Head of caudate nucleus (tissue), 42 donors: ENCODE results near the gene MDK.
A peak's percentile ranks its signal among the peaks of the same experiment; 100 is the strongest.
"Not testable (repeated sequence)": the region's sequence is repeated elsewhere in the genome, so short reads cannot be mapped to it uniquely, and the experiment has no call there.

Source experiments
- DNase-seq, 42 donors: peaks; one replicate each; pipeline versions ENCODE4 v3.0.0 to v3.0.0-alpha.2; 2020 to 2021; ENCODE audit warnings: mixed read lengths in 7 of 42
- intact Hi-C: fragments of 100-400 bp; cut with DNase I; formaldehyde crosslinking; loops from one replicate; pipeline ENCODE4 v1.15.0; 2022

MDK gene

GRCh38 chr11:46378811-46379481 is 2.5 kb upstream of the MDK start:
- no peak for DNase-seq
- intact Hi-C loops: no loop called here

GRCh38 chr11:46379482-46380293 is 1.8 kb upstream of the MDK start:
- intact Hi-C loops, DNase-seq: not testable (repeated sequence)

GRCh38 chr11:46380340-46381047 is 975 bp upstream of the MDK start:
- peak in 22 of 42 donors; percentile 30 to 75 (median 50) for DNase-seq
- intact Hi-C loops: no loop called here

- DNase-seq: peak in 4 of 42 donors; percentile 28 to 56 (median 49)
- intact Hi-C loops: no loop called here
These were observed 563 bp downstream of the MDK start for GRCh38 chr11:46381819-46382645.

- DNase-seq: peak in 22 of 42 donors; percentile 29 to 79 (median 60)
These were observed 1.4 kb downstream of the MDK start for GRCh38 chr11:46382646-46383403.

GRCh38 chr11:46383404-46383758 is 1.9 kb downstream of the MDK start:
- DNase-seq: no peak
- intact Hi-C loops: no loop called here

More at GRCh38 chr11:46382646-46383403, 1.4 kb downstream of the MDK start:
- intact Hi-C loops: no loop called here

- intact Hi-C loops: no loop called here
- DNase-seq: no peak
These were observed 2.7 kb downstream of the MDK start for GRCh38 chr11:46383974-46384701.

GRCh38 chr11:46385169-46386004 is 3.9 kb downstream of the MDK start:
- DNase-seq: no peak
- intact Hi-C loops: loop anchor here (5.0 kb wide), 1 partner anchor 142 kb away; no protein-coding TSS in a partner anchor

GRCh38 chr11:46386005-46386578 is 4.6 kb downstream of the MDK start:
- intact Hi-C loops: loop anchor here (5.0 kb wide), 1 partner anchor 141 kb away; no protein-coding TSS in a partner anchor
- no peak for DNase-seq

- intact Hi-C loops: loop anchor here (5.0 kb wide), 1 partner anchor 141 kb away; no protein-coding TSS in a partner anchor
- DNase-seq: no peak
These were observed 5.2 kb downstream of the MDK start for GRCh38 chr11:46386674-46387073.

GRCh38 chr11:46387456-46387855 is 6.0 kb downstream of the MDK start:
- intact Hi-C loops: loop anchor here (5.0 kb wide), 1 partner anchor 140 kb away; no protein-coding TSS in a partner anchor

GRCh38 chr11:46387919-46388618 is 6.6 kb downstream of the MDK start:
- peak in 3 of 42 donors; percentile 24 to 64 (median 53) for DNase-seq

More at GRCh38 chr11:46387456-46387855, 6.0 kb downstream of the MDK start:
- no peak for DNase-seq

GRCh38 chr11:46388619-46389449 is 7.4 kb downstream of the MDK start:
- intact Hi-C loops: loop anchor here (2.0 to 5.0 kb wide), 2 partner anchors 138 to 150 kb away; no protein-coding TSS in a partner anchor
- DNase-seq: no peak

More at GRCh38 chr11:46387919-46388618, 6.6 kb downstream of the MDK start:
- intact Hi-C loops: loop anchor here (2.0 to 5.0 kb wide), 2 partner anchors 139 to 151 kb away; no protein-coding TSS in a partner anchor
